ENCODE results near the gene ZNF507.

The ZNF507 gene

GRCh38 chr19:32363632-32364031 is 18.2 kb downstream of the ZNF507 start:
- no CpG with 5 or more reads among the region's 3 CpGs for WGBS (ENCODE audit: extremely low coverage, insufficient coverage, low lambda C conversion rate)
- Histone ChIP-seq H3K79me1 (ENCODE audit: low read length) (peaks cover 7% of the 10 kb centered on the region), H3K18ac (ENCODE audit: low read length) (no peak overlapping the region), H3K36me3 (ENCODE audit: control insufficient read depth, insufficient read depth, low read length) (no peaks in the 10 kb centered on the region), H3K9ac (ENCODE audit: low read length) (no peak overlapping the region), H3K56ac (ENCODE audit: low read length) (no peak overlapping the region), H3K4me3 (ENCODE audit: low read length) (no peak overlapping the region), H2AK5ac (ENCODE audit: low read length) (no peak overlapping the region), H3K27me3 (ENCODE audit: insufficient read depth, low read length, poor library complexity) (no peaks in the 10 kb centered on the region), H3K4ac (ENCODE audit: low read depth, low read length) (no peak overlapping the region), H2BK120ac (ENCODE audit: low read depth, low read length) (no peak overlapping the region), H3K4me1 (ENCODE audit: control insufficient read depth, low read depth, low read length) (no peaks in the 10 kb centered on the region), H2BK15ac (replicated peaks; ENCODE audit: low read depth) (no peak overlapping the region), H2BK5ac (ENCODE audit: low read length) (no peak overlapping the region), H3K79me2 (ENCODE audit: control insufficient read depth, insufficient read depth, low read length) (peaks cover 6% of the 10 kb centered on the region), H3K27ac (ENCODE audit: low read depth, low read length) (no peak overlapping the region), H4K8ac (ENCODE audit: low read depth, low read length) (no peak overlapping the region), H4K5ac (ENCODE audit: low read length) (no peak overlapping the region), H3K23ac (ENCODE audit: low read length) (no peak overlapping the region), H3K4me2 (ENCODE audit: low read length) (no peak overlapping the region)
- DNase-seq: no peak

GRCh38 chr19:32364040-32364439 is 18.6 kb downstream of the ZNF507 start:
- Histone ChIP-seq H2AK5ac (ENCODE audit: low read length) (no peak overlapping the region), H2BK15ac (replicated peaks; ENCODE audit: low read depth) (no peak overlapping the region), H3K4me3 (ENCODE audit: low read length) (no peak overlapping the region), H2BK120ac (ENCODE audit: low read depth, low read length) (no peak overlapping the region), H3K79me1 (ENCODE audit: low read length) (peaks cover 8% of the 10 kb centered on the region), H3K27ac (ENCODE audit: low read depth, low read length) (no peak overlapping the region), H4K5ac (ENCODE audit: low read length) (no peak overlapping the region), H3K36me3 (ENCODE audit: control insufficient read depth, insufficient read depth, low read length) (no peaks in the 10 kb centered on the region), H3K79me2 (ENCODE audit: control insufficient read depth, insufficient read depth, low read length) (peaks cover 6% of the 10 kb centered on the region), H3K9ac (ENCODE audit: low read length) (no peak overlapping the region), H3K27me3 (ENCODE audit: insufficient read depth, low read length, poor library complexity) (no peaks in the 10 kb centered on the region), H3K4ac (ENCODE audit: low read depth, low read length) (no peak overlapping the region), H3K56ac (ENCODE audit: low read length) (no peak overlapping the region), H3K4me1 (ENCODE audit: control insufficient read depth, low read depth, low read length) (no peaks in the 10 kb centered on the region), H4K8ac (ENCODE audit: low read depth, low read length) (no peak overlapping the region), H3K4me2 (ENCODE audit: low read length) (no peak overlapping the region), H2BK5ac (ENCODE audit: low read length) (no peak overlapping the region), H3K18ac (ENCODE audit: low read length) (no peak overlapping the region), H3K23ac (ENCODE audit: low read length) (no peak overlapping the region)
- DNase-seq: no peak
- WGBS (ENCODE audit: extremely low coverage, insufficient coverage, low lambda C conversion rate): no CpG with 5 or more reads among the region's 1 CpG

- H3K79me2 ChIP-seq (ENCODE audit: control insufficient read depth, insufficient read depth, low read length): peaks cover 8% of the 10 kb centered on the region
- no CpG with 5 or more reads among the region's 6 CpGs for WGBS (ENCODE audit: extremely low coverage, insufficient coverage, low lambda C conversion rate)
- no peak for DNase-seq
- H3K9ac ChIP-seq (ENCODE audit: low read length): no peak overlapping the region
- no peak overlapping the region for H3K23ac ChIP-seq (ENCODE audit: low read length)
- H2BK5ac ChIP-seq (ENCODE audit: low read length): no peak overlapping the region
- H4K5ac ChIP-seq (ENCODE audit: low read length): no peak overlapping the region
- no peak overlapping the region for H3K4ac ChIP-seq (ENCODE audit: low read depth, low read length)
- peaks cover 11% of the 10 kb centered on the region for H3K79me1 ChIP-seq (ENCODE audit: low read length)
- H3K36me3 ChIP-seq (ENCODE audit: control insufficient read depth, insufficient read depth, low read length): no peaks in the 10 kb centered on the region
- H3K18ac ChIP-seq (ENCODE audit: low read length): no peak overlapping the region
- H3K4me1 ChIP-seq (ENCODE audit: control insufficient read depth, low read depth, low read length): no peaks in the 10 kb centered on the region
- H2BK120ac ChIP-seq (ENCODE audit: low read depth, low read length): no peak overlapping the region
- H2AK5ac ChIP-seq (ENCODE audit: low read length): no peak overlapping the region
- no peak overlapping the region for H3K4me2 ChIP-seq (ENCODE audit: low read length)
- H4K8ac ChIP-seq (ENCODE audit: low read depth, low read length): no peak overlapping the region
- H2BK15ac ChIP-seq (replicated peaks; ENCODE audit: low read depth): no peak overlapping the region
- H3K56ac ChIP-seq (ENCODE audit: low read length): no peak overlapping the region
- H3K27ac ChIP-seq (ENCODE audit: low read depth, low read length): no peak overlapping the region
- no peaks in the 10 kb centered on the region for H3K27me3 ChIP-seq (ENCODE audit: insufficient read depth, low read length, poor library complexity)
- H3K4me3 ChIP-seq (ENCODE audit: low read length): no peak overlapping the region
Measured at GRCh38 chr19:32367063-32367462, 21.7 kb downstream of the ZNF507 start.

- H3K18ac ChIP-seq (ENCODE audit: low read length): no peak overlapping the region
- no peak overlapping the region for H3K4me2 ChIP-seq (ENCODE audit: low read length)
- H3K27me3 ChIP-seq (ENCODE audit: insufficient read depth, low read length, poor library complexity): no peaks in the 10 kb centered on the region
- H4K5ac ChIP-seq (ENCODE audit: low read length): no peak overlapping the region
- H2BK15ac ChIP-seq (replicated peaks; ENCODE audit: low read depth): no peak overlapping the region
- H4K8ac ChIP-seq (ENCODE audit: low read depth, low read length): no peak overlapping the region
- no peaks in the 10 kb centered on the region for H3K4me1 ChIP-seq (ENCODE audit: control insufficient read depth, low read depth, low read length)
- H3K79me1 ChIP-seq (ENCODE audit: low read length): peaks cover 11% of the 10 kb centered on the region
- H2BK5ac ChIP-seq (ENCODE audit: low read length): no peak overlapping the region
- H3K36me3 ChIP-seq (ENCODE audit: control insufficient read depth, insufficient read depth, low read length): no peaks in the 10 kb centered on the region
- H3K79me2 ChIP-seq (ENCODE audit: control insufficient read depth, insufficient read depth, low read length): peaks cover 6% of the 10 kb centered on the region
- no peak overlapping the region for H2BK120ac ChIP-seq (ENCODE audit: low read depth, low read length)
- H3K23ac ChIP-seq (ENCODE audit: low read length): no peak overlapping the region
- H3K27ac ChIP-seq (ENCODE audit: low read depth, low read length): no peak overlapping the region
- H2AK5ac ChIP-seq (ENCODE audit: low read length): no peak overlapping the region
- no CpG with 5 or more reads among the region's 3 CpGs for WGBS (ENCODE audit: extremely low coverage, insufficient coverage, low lambda C conversion rate)
- H3K56ac ChIP-seq (ENCODE audit: low read length): no peak overlapping the region
- H3K4me3 ChIP-seq (ENCODE audit: low read length): no peak overlapping the region
- no peak overlapping the region for H3K4ac ChIP-seq (ENCODE audit: low read depth, low read length)
- no peak for DNase-seq
- H3K9ac ChIP-seq (ENCODE audit: low read length): no peak overlapping the region
Measured at GRCh38 chr19:32367948-32368536, 22.6 kb downstream of the ZNF507 start.

- no peak overlapping the region for H3K18ac ChIP-seq (ENCODE audit: low read length)
- no peaks in the 10 kb centered on the region for H3K36me3 ChIP-seq (ENCODE audit: control insufficient read depth, insufficient read depth, low read length)
Measured at GRCh38 chr19:32368787-32369186, 23.4 kb downstream of the ZNF507 start.

More at GRCh38 chr19:32368787-32369186, 23.4 kb downstream of the ZNF507 start:
- Histone ChIP-seq H4K8ac (ENCODE audit: low read depth, low read length) (no peak overlapping the region), H3K4me1 (ENCODE audit: control insufficient read depth, low read depth, low read length) (no peaks in the 10 kb centered on the region), H4K5ac (ENCODE audit: low read length) (no peak overlapping the region), H2BK15ac (replicated peaks; ENCODE audit: low read depth) (no peak overlapping the region), H3K4ac (ENCODE audit: low read depth, low read length) (no peak overlapping the region), H3K27ac (ENCODE audit: low read depth, low read length) (no peak overlapping the region), H3K4me3 (ENCODE audit: low read length) (no peak overlapping the region), H3K79me2 (ENCODE audit: control insufficient read depth, insufficient read depth, low read length) (peaks cover 6% of the 10 kb centered on the region), H2AK5ac (ENCODE audit: low read length) (no peak overlapping the region), H3K9ac (ENCODE audit: low read length) (no peak overlapping the region), H3K56ac (ENCODE audit: low read length) (no peak overlapping the region), H3K4me2 (ENCODE audit: low read length) (no peak overlapping the region), H3K23ac (ENCODE audit: low read length) (no peak overlapping the region), H3K27me3 (ENCODE audit: insufficient read depth, low read length, poor library complexity) (no peaks in the 10 kb centered on the region), H2BK5ac (ENCODE audit: low read length) (no peak overlapping the region), H3K79me1 (ENCODE audit: low read length) (peaks cover 11% of the 10 kb centered on the region), H2BK120ac (ENCODE audit: low read depth, low read length) (no peak overlapping the region)
- WGBS (ENCODE audit: extremely low coverage, insufficient coverage, low lambda C conversion rate): no CpG with 5 or more reads among the region's 2 CpGs
- DNase-seq: no peak
